ENCODE results near the gene LIN37. TPM values are rescaled to one million over a fixed set of nuclear protein-coding genes. Genes with fewer than 3 reads are reported as not detected.

LIN37 gene
- total RNA-seq, 1 experiment from 2014 or later, result 10.1 TPM

- Histone ChIP-seq H2AFZ (ENCODE audit: low read depth, low read length, poor library complexity, severe bottlenecking) (no peak overlapping the region), H3K4me2 (ENCODE audit: low read length) (no peak overlapping the region), H3K79me2 (ENCODE audit: insufficient read depth, low read length) (no peaks in the 10 kb centered on the region), H3K27me3 (ENCODE audit: insufficient read depth, low read length) (no peaks in the 10 kb centered on the region), H3K4me1 (ENCODE audit: control insufficient read depth in 1 of 2, insufficient read depth in 2 of 2, low read length in 2 of 2) (no peaks in the 10 kb centered on the region), H4K20me1 (ENCODE audit: insufficient read depth) (no peaks in the 10 kb centered on the region), H3K36me3 (ENCODE audit: control insufficient read depth in 1 of 2, insufficient read depth in 2 of 2, low read length in 2 of 2) (peaks cover 0 to 2% of the 10 kb centered on the region in 2 experiments; a peak in 1 of 4 replicates), H3K9me2 (ENCODE audit: insufficient read depth) (no peaks in the 10 kb centered on the region), H3K27ac (ENCODE audit: low read depth, low read length) (no peak overlapping the region), H3K4me3 (replicated peaks in 1 of 2; ENCODE audit: low read depth in 1 of 2, low read length in 2 of 2) (no peak overlapping the region), H3K9me3 (ENCODE audit: control insufficient read depth in 1 of 2, insufficient read depth in 1 of 2, low read depth in 1 of 2, low read length in 2 of 2) (no peaks in the 10 kb centered on the region), H3K9ac (ENCODE audit: low read length) (no peak overlapping the region)
- intact Hi-C loops (cut with micrococcal nuclease), result no loop called here
- RAD21 ChIA-PET (ENCODE audit: low non-redundant PET in 1 of 2, low total read pairs in 2 of 2, uncharacterized antibody in 2 of 2, unreplicated experiment in 2 of 2), result no interaction called here
- ATAC-seq (no peak), DNase-seq (ENCODE audit: low read depth, low spot score) (no peak)
- no TSS peak for BruUV-seq (replicated peaks)
- no peak for TF ChIP-seq POLR2A (IDR thresholded peaks at IDR 0.05; ENCODE audit: borderline replicate concordance, extremely low read depth, insufficient read depth, insufficient read length)
- TF ChIP-seq, protein P1, sequence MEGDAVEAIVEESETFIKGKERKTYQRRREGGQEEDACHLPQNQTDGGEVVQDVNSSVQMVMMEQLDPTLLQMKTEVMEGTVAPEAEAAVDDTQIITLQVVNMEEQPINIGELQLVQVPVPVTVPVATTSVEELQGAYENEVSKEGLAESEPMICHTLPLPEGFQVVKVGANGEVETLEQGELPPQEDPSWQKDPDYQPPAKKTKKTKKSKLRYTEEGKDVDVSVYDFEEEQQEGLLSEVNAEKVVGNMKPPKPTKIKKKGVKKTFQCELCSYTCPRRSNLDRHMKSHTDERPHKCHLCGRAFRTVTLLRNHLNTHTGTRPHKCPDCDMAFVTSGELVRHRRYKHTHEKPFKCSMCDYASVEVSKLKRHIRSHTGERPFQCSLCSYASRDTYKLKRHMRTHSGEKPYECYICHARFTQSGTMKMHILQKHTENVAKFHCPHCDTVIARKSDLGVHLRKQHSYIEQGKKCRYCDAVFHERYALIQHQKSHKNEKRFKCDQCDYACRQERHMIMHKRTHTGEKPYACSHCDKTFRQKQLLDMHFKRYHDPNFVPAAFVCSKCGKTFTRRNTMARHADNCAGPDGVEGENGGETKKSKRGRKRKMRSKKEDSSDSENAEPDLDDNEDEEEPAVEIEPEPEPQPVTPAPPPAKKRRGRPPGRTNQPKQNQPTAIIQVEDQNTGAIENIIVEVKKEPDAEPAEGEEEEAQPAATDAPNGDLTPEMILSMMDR (IDR thresholded peaks at IDR 0.05 in 2 of 3, conservative IDR thresholded peaks at IDR 0.05 in 1 of 3; ENCODE audit: borderline replicate concordance in 1 of 3, insufficient read depth in 1 of 3, low read depth in 2 of 3, low read length in 2 of 3), result no peak
- no peak for TF ChIP-seq SRF (IDR thresholded peaks at IDR 0.05; ENCODE audit: low read depth)
- TF ChIP-seq MAX (IDR thresholded peaks at IDR 0.05), result no peak
- TF ChIP-seq, protein P2, sequence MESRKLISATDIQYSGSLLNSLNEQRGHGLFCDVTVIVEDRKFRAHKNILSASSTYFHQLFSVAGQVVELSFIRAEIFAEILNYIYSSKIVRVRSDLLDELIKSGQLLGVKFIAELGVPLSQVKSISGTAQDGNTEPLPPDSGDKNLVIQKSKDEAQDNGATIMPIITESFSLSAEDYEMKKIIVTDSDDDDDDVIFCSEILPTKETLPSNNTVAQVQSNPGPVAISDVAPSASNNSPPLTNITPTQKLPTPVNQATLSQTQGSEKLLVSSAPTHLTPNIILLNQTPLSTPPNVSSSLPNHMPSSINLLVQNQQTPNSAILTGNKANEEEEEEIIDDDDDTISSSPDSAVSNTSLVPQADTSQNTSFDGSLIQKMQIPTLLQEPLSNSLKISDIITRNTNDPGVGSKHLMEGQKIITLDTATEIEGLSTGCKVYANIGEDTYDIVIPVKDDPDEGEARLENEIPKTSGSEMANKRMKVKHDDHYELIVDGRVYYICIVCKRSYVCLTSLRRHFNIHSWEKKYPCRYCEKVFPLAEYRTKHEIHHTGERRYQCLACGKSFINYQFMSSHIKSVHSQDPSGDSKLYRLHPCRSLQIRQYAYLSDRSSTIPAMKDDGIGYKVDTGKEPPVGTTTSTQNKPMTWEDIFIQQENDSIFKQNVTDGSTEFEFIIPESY (IDR thresholded peaks at IDR 0.05; ENCODE audit: extremely low read depth, insufficient replicate concordance, low read length), result no peak
- TF ChIP-seq EZH2phosphoT487 (IDR thresholded peaks at IDR 0.05; ENCODE audit: borderline replicate concordance), result no peak
- POLR2A ChIA-PET, result no interaction called here
- CTCF ChIA-PET, result no interaction called here
Observed at GRCh38 chr19:35786299-35787160, 38.2 kb downstream of the LIN37 start.

Measured in HCT116 (cell line).